HG03565 (cell line): ENCODE results near the gene CAMTA2.

Experiments used
- ATAC-seq: cut with Tn5 transposase; IDR thresholded peaks from one replicate; pipeline ENCODE4 v1.9.1; 2021; ENCODE audit warnings: mild to moderate bottlenecking, moderate library complexity; ENCODE audit not compliant: unreplicated experiment

CAMTA2 gene

DNA sequence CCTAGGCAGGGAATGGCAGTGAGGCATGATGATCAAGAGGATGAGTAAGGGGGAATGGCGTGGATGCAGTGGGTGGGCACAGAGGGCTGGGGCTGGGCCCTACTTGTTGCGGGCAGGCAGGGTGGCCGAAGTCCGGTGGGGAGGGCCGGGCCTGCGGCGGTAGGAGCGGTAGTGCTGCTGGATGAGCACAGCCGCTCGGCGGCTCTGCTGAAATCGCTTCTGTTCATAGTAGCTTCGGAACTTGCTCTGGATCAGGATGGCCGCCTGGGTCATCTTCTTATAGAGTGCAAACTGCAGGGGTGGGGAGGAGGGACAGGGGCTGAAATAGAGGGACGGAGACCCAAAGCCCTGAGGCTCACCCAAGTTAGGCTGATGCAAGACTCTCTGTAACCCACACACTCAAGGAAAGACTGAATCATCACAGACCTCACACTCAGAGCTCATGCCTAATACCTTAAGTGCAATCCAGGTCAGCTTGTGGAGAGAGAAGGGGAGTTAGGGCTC is 18.4 kb downstream of the CAMTA2 start:
- ATAC-seq, result no peak

DNA sequence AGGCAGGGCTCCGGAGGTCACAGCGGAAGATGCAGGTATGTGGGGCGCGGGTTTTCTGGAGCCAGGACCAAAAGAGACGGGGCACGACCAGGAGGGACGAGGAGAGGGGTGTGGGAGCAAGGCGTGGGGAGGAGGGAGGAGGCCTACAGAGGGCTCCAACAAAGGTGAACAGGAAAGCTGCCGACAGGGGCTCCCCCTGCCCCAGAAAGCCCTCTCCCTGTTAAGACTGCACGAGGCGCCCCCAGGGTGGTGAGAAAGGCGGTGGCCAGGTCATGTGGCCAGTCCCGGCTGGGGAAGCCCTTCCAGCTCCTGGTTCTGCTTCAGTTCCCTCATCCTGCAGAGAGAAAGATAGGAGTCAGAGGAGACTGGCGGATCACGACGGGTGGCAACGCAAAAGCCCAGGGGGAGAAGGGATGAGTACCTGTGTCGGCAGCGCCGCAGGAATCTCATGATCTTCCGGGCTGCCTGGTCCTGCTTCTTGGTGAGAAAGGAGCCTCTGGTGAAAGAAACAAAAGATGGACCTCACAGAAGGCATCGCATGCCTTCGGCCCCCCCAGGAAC is 18.9 kb downstream of the CAMTA2 start:
- no peak for ATAC-seq

- peak; percentile 45 for ATAC-seq
Observed at GRCh38 chr17:4967539-4968485, 19.7 kb downstream of the CAMTA2 start, which contains the start of gene SPAG7. TSS of gene SPAG7 (minus strand) at chr17:4967817. CDS start at chr17:4967804, 13 bp downstream.

GRCh38 chr17:4966844-4967538 is 20.5 kb downstream of the CAMTA2 start:
- peak; percentile 69 for ATAC-seq

GRCh38 chr17:4965311-4965986 is 22.0 kb downstream of the CAMTA2 start:
- no peak for ATAC-seq

- no peak for ATAC-seq
Observed at GRCh38 chr17:4960279-4960922, 27.1 kb downstream of the CAMTA2 start.

DNA sequence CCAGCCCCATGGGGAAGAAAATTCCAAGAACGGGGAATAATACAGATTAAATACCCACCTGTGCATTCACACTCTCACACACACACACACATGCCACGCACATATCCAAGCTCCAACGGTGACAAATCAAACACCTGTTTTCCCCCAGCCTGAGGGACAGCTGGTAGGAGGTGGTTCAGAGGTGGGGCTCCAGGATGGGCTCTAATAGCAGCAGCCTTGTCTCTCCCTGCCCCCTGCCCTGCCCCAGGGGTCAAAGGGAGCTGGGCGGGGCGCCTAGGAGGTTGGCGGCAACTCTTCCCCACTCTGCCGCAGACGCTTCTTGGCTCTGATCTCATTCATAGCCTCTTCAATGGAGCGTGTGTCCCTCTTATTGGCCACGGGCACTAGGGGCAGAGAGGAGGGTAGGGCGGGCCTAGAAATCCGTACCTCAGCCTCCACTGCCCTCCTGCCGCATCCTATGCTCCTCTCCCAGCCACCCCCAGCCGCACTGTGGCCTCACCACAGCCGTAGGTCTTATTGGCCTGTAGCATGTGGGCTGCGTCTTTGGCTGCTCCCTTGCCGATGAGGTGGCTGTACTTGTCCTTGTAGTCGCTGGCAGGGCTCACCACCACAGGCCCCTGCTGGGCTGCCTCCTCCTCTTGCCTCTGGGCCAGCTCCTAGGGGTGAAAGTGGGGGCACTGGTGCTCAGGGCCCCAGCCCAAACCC is 28.1 kb downstream of the CAMTA2 start:
- ATAC-seq, result no peak

DNA sequence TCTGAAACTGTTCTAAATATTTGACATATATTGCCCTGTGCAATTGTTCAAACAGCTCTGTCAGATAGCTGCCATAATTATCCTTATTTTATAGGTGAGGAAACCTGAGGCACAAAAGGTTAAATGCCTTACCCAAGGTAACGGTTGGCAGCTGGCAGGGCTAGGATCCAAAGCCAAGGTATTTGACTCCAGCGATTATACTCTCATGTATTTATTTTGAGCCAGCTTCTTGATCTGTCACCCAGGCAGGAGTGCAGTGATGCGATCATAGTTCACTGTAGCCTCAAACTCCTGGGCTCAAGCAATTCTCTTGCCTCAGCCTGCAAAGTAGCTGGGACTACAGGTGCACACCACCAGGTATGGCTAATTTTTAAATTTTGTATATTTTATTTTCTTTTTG is 29.4 kb downstream of the CAMTA2 start:
- ATAC-seq, result no peak

DNA sequence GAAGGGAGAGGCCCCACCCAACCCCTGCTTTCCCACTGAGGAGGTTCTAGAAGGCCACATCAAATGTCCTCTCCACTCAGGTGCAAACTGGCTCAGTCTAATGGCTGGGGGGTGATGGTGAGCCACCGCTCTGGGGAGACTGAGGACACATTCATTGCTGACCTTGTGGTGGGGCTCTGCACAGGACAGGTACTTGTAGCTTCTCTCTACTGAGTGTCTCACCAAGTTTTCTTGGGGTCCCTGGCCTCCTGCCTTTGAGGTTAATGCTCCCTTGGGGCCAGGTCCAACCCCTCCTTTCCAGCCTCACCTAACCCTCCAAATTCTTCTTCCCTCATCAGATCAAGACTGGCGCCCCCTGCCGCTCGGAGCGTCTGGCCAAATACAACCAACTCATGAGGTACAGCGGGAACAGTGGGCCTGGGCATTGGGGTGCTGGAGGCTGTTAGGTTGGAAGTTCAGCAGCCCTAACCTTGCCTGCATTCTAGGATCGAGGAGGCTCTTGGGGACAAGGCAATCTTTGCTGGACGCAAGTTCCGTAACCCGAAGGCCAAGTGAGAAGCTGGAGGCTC is 30.9 kb downstream of the CAMTA2 start:
- no peak for ATAC-seq

DNA sequence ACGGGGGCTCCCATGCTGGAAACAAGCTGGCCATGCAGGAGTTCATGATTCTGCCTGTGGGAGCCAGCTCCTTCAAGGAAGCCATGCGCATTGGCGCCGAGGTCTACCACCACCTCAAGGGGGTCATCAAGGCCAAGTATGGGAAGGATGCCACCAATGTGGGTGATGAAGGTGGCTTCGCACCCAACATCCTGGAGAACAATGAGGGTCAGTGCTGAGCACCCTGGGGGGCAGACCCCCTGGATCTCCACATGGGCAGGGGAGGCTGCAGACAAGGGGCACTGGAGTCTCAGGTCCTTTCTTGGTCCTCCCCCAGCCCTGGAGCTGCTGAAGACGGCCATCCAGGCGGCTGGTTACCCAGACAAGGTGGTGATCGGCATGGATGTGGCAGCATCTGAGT is 32.4 kb downstream of the CAMTA2 start:
- ATAC-seq, result no peak

- ATAC-seq, result no peak
Observed at GRCh38 chr17:4953451-4953961, 34.0 kb downstream of the CAMTA2 start.

DNA sequence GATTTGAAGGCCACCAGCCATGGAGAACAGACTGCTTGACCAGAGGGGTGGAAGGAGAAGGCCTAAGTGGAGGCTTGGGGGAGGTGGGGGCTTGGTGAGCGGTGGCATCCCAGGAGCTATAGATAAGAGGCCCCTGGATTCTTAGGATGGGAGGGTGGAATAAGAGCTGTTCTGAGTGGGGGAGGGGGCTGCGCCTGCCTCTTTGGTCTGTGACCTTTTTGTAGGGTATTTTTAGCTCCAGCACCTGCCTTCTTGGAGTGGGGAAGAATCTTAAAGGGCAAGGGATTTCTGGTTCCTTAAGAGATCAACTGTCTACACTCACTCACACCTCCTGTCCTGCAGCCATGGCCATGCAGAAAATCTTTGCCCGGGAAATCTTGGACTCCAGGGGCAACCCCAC is 36.0 kb downstream of the CAMTA2 start:
- no peak for ATAC-seq

DNA sequence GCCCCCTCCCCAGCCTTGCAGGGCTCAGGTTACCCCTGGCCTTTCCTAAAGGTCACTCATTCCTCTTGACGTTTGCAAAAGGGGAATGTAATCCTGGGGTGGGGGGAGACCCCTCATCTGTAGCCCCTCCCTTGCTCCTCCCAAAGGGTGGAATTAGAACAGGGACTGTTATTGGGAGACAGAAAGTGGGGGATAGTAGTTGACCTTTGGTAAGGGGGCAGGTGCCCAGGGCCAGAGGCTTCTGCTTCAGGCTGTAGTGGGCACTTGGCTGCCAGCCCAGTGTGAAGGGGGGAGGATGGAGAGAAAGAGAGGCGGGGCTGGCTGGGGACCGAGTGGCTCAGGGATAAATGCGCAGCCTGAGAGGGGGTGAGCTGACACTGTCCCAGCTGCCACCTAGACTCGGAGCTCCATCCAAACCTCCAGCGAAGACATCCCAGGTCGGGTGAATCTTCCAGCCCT is 36.7 kb downstream of the CAMTA2 start, which contains the start of gene ENO3:
TSS of gene ENO3 (plus strand) at position 374 of the 459 bp plus-strand sequence. CDS start 711 bp downstream, outside the sequence.
- ATAC-seq, result no peak

- no peak for ATAC-seq
Observed at GRCh38 chr17:4950075-4950745, 37.3 kb downstream of the CAMTA2 start.

GRCh38 chr17:4949321-4950074 is 38.0 kb downstream of the CAMTA2 start:
- no peak for ATAC-seq

DNA sequence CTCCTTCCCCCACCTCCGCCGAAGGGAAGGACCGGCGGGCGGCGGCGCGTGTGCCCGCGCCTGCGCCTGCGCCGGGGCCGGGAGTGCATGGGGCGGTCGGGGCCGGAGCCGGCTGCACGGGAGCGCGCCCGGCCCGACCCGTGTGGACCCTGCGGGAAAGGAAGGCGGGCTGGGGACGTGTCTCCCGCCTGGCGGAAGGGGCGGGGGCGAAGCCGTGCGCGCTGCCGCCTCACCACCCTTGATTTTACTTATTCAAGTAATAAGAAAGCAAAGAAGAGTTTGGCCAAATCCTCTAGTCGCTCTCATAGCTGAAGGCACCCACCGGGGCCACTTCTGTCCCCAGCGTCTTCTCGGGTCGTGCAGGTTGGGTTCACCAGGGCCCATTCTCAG is 38.5 kb downstream of the CAMTA2 start:
- no peak for ATAC-seq

DNA sequence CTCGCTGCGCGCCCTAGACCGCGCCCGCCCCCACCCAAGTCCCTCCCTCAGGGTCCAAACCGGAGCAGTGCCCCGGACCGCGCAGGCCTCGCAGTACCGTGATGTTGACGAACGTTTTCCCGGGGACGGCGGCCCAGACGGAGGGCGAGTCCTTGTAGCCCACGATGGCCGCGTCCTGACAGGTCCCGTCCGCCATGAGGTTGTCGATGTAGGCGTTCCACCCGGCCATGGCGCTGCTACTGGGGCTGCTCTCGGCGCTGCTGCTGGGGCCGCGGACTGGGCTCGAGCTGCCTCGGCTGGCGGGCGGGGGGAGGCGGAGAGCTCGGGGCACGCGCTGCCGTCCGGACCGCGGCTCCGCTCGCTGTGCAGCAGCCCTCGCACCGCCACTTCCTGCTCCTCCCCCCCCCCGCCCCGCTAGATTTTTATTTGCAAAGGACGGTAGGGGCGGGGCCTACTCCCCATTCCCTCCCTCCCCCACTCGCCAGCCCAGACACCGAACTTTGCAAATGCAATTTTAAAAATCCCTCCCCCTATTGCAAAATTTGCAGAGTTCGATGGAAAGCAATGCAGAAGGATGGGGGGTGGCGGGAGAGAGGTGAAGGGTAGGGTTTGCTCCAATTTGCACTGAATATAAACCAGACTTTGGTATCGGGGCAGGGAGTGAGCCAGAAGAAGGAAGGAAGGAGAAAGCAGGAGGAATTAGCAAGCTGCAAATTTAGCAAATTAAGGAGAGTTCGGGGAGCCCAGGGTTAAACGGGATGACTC is 39.1 kb downstream of the CAMTA2 start, which contains the start of gene PFN1:
TSS of gene PFN1 (minus strand) at position 365 of the 765 bp plus-strand sequence. CDS start at position 229, 136 bp downstream.
- no peak for ATAC-seq
